GM21526 (cell line): Measurements from ENCODE around the gene ITGAE.
"Not testable (repeated sequence)": the region's sequence is repeated elsewhere in the genome, so short reads cannot be mapped to it uniquely, and the experiment has no call there.

ENCODE experiments used
- ATAC-seq: cut with Tn5 transposase; IDR thresholded peaks from one replicate; pipeline ENCODE4 v1.9.1; 2021; ENCODE audit warnings: moderate library complexity; ENCODE audit not compliant: unreplicated experiment, low FRiP score

ITGAE gene

DNA sequence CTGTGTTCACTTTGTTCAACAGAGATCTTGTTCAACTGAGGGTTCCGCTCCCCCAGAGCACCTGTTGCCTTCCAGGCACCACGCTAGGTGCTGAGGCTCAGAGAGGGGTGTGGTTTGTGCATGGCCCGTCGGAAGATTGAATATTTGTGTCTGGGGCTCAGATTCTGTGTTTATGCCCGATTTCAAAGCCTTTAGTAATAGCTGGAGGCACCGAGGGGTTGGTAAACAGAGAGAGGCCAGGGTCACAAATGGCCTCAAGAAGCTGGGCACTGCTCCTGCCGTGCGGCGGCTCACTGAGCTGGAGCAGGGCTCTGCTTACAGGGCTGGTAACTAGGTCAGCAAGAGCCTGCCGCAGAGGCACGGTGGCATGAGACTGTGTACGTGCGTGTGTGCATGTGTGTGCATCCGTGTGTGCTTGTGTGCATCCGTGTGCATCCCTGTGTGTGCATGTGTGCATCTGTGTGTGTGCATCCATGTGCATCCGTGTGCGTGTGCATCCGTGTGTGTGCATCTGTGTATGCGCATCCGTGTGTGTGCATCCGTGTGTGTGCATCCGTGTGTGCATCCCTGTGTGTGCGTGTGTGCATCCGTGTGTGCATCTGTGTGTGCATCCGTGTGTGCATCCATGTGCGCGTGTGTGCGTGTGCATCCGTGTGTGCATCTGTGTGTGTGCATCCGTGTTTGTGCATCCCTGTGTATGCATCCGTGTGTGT lies 5.4 kb downstream of the ITGAE start:
- no peak for ATAC-seq

GRCh38 chr17:3794557-3795389 lies 6.2 kb downstream of the ITGAE start:
- no peak for ATAC-seq

- ATAC-seq, result not testable (repeated sequence)
Measured at GRCh38 chr17:3794152-3794551, 6.8 kb downstream of the ITGAE start.

DNA sequence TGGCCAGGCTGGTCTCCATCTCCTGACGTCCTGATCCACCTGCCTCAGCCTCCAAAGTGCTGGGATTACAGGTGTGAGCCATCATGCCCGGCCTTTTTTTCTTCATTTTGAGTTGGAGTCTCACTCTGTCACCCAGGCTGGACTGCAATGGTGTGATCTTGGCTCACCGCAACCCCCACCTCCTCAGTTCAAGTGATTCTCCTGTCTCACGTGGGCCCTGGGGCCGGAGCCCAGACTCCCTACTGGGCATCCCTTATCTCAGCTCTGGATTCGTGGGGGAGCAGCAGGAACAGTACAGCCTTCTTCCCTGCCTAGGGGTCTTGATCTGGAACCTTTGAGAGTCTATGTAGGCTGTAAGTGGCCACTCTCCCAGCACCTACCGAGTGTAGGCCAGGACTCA lies 7.7 kb downstream of the ITGAE start:
- ATAC-seq, result not testable (repeated sequence)

DNA sequence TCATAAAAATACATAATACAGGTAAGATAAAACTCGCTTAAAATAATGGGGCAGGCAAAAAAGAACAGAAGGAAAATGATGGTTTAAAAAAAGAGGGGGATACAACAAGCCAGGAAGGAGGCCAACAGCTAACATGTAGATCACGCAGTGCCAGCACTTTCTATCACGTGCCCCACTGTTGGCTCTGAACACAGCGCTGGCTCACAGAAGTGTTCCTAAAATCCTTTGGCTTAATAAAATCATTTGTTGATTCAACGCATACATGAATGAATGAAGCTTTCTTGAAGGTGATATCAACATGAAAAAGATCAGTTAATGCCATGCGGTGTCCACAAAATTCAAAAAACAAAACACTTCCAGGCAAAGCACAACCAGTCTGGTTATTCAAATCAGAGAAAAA lies 8.5 kb downstream of the ITGAE start:
- ATAC-seq, result no peak

DNA sequence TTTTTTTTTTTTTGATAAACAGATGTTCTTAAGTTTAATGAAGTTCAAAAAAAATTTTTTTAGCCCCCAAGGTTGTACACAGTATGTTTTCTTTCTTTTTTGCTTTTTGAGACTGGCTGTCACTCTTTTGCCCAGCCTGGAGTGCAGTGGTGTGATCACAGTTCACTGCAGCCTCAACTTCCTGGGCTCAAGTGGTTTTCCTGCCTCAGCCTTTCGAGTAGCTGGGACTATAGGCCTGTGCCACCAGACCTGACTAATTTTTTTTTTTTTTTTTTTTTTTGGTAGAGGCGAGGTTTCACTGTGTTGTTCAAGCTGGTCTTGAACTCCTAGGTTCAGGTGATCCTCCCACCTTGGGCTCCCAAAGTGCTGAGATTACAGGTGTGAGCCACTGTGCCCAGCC lies 12.8 kb downstream of the ITGAE start:
- no peak for ATAC-seq

GRCh38 chr17:3785323-3785722 lies 15.7 kb downstream of the ITGAE start:
- ATAC-seq, result not testable (repeated sequence)

GRCh38 chr17:3782751-3783150 lies 18.2 kb downstream of the ITGAE start:
- ATAC-seq, result no peak

- ATAC-seq, result no peak
Measured at GRCh38 chr17:3780986-3781385, 20.0 kb downstream of the ITGAE start.

GRCh38 chr17:3777366-3778120 lies 23.4 kb downstream of the ITGAE start:
- ATAC-seq, result no peak

DNA sequence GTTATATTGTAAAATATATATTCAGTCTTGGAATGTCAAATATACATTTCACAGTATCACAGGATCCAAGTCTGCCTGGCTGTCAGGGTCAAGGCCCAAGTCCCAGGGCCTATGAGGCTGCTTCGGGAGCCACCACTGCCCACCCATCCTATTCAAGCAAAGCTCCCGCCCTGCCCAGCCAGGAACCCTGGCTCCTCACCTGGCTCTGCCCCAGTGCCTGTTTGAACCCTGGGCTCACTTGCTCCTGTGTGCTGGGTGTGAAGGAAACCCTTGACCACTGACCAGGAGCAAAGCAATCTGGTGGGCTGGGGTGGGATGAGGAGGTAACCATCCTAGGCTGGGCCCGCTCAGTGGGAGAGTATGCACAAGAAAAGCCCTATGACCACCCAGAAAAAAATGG lies 27.0 kb downstream of the ITGAE start:
- no peak for ATAC-seq

- no peak for ATAC-seq
Measured at GRCh38 chr17:3773511-3773910, 27.5 kb downstream of the ITGAE start.

- no peak for ATAC-seq
Measured at GRCh38 chr17:3772764-3773163, 28.2 kb downstream of the ITGAE start.

DNA sequence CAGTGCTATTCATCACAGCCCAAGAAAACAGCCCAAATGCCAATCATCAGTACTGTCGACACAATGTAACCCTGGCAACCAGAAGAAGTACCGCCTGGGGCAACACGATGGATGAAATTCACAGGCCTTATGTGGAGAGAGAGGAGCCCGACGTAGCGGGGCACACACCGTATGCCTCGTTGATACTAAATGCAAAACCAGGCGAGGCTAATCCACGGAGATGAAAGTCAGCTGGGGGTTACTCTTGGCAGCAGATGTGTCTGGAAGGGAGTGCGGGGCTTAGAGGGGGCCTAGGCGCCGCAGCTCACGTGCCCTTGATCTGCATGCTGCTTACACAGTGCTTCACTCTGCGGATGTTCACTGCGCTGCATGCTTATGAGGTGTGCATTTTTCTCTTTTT lies 29.8 kb downstream of the ITGAE start:
- no peak for ATAC-seq

- ATAC-seq, result no peak
Measured at GRCh38 chr17:3770466-3770865, 30.5 kb downstream of the ITGAE start.

GRCh38 chr17:3768769-3769168 lies 32.2 kb downstream of the ITGAE start:
- ATAC-seq, result no peak

DNA sequence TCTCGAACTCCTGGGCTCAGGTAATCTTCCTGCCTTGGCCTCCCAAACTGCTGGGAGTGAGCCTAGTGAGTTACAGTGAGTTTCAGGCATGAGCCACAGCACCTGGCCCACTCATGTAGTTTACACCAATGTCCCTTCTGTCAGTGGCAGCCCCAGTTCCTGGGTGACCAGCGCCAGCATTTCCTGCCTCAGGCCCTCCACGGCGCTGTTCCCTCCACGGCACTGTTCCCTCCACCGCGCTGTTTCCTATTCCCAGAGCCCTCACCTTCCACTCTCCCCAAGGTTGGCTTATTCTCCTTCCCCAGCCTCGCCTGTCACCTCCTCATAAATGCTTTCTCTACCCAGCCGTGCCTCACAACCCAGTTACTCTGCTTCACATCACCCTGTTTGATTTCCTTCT lies 32.6 kb downstream of the ITGAE start:
- no peak for ATAC-seq

DNA sequence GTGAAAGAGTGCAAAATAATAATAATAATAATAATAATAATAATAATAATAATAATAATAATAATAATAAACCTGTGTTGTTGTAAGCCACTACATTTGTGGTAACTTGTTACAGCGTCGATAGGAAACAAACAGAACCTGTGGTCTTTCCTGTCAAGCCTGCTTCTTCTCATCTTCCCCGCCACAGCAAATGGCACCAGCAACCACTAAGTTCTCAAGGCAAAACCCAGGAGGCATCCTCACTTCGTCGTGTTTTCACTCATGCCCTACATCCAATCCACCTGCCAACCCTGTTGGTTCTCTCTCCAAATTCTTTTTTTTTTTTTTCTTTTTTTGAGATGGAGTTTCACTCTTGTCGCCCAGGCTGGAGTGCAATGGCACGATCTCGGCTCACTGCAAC lies 34.2 kb downstream of the ITGAE start:
- no peak for ATAC-seq

DNA sequence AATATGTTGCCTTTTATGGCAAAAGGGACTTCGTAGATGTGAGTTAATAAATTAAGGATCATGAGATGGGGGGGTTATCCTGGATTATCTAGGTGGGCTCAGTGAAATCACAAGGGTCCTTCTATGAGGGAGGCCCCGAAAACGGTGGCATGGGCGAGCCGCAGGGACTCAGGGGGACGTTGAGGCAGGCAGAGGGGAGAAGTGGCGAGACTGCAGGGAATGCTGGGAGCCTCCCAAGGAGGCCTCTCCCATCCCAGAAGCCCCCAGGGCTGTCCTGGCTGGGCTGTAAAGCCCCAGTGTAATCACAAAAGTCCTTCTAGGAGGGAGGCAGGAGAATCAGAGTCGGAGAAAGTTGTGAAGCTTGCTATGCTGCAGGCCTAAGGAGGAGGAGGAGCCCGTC lies 35.0 kb downstream of the ITGAE start:
- no peak for ATAC-seq

DNA sequence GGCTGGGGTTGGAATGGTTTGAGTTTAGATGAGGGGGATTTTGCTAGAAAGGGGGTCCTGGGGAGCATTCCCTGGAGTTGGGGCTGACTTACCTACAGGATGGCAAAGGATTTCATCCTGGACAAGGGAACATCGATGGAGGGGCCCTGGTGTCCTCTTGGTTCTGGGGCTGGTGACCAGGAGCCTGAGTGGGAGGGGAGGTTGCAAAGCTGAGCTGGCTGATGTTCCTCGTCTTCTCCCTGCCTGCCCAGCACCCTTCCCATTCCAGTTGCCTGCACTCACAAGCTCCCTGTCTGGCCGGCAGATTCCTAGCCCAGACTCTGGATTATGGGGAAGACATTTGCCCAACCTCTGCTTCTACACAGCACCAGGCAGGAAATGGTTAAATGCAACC lies 37.2 kb downstream of the ITGAE start:
- no peak for ATAC-seq
